IMR-90 (cell line): Measurements from ENCODE around the gene OPCML.

Experiments used
- POLR2A ChIP-seq: IDR thresholded peaks from 2 replicates; pipeline ENCODE4 v1.6.1; 2012; ENCODE audit warnings: mild to moderate bottlenecking, low read depth, low read length
- RFX5 ChIP-seq: IDR thresholded peaks from 2 replicates; pipeline ENCODE4 v1.8.0; 2012; ENCODE audit warnings: low read depth, mild to moderate bottlenecking, low read length, moderate library complexity
- SMC3 ChIP-seq: fragments of 150-350 bp; IDR thresholded peaks from 2 replicates; pipeline ENCODE4 v1.6.1; 2016; ENCODE audit warnings: low read depth, mild to moderate bottlenecking, antibody characterized with exemption, low read length, moderate library complexity
- TF ChIP-seq, protein P1 (sequence below): conservative IDR thresholded peaks from 2 replicates; pipeline ENCODE4 v1.5.1; 2012; ENCODE audit warnings: mild to moderate bottlenecking, low read depth, low read length, improper control_type of control experiment
- TF ChIP-seq, protein P2 (sequence below): fragments of 150-350 bp; IDR thresholded peaks from 2 replicates; pipeline ENCODE4 v1.6.1; 2017; ENCODE audit warnings: mild to moderate bottlenecking, antibody characterized with exemption, low read length, low read depth
- TF ChIP-seq, protein P3 (sequence below): fragments of 150-350 bp; IDR thresholded peaks from 2 replicates; pipeline ENCODE4 v1.6.1; 2016; ENCODE audit warnings: low read depth, mild to moderate bottlenecking, low read length, moderate library complexity, borderline replicate concordance

DNA sequence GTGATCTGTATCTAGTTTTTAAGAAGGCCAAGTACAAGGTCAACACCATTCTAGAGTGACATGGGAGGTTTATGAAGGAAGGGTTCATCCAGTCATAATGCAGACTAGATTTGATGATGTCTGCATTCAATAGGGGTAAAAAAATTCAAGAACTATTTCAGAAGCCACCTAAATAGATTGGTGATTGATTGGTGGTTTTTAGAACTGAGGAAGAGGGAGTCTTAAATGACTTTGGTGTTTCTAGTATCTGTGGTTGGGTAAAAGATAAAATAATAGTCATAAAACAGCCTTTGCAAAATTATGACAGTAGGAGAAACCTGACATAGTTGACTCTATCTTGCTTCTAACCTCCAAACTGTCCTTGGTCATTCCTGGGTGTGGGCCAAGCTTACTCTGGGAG is 114.1 kb downstream of the OPCML start:
- no peak for TF ChIP-seq POLR2A
- TF ChIP-seq, protein P1, sequence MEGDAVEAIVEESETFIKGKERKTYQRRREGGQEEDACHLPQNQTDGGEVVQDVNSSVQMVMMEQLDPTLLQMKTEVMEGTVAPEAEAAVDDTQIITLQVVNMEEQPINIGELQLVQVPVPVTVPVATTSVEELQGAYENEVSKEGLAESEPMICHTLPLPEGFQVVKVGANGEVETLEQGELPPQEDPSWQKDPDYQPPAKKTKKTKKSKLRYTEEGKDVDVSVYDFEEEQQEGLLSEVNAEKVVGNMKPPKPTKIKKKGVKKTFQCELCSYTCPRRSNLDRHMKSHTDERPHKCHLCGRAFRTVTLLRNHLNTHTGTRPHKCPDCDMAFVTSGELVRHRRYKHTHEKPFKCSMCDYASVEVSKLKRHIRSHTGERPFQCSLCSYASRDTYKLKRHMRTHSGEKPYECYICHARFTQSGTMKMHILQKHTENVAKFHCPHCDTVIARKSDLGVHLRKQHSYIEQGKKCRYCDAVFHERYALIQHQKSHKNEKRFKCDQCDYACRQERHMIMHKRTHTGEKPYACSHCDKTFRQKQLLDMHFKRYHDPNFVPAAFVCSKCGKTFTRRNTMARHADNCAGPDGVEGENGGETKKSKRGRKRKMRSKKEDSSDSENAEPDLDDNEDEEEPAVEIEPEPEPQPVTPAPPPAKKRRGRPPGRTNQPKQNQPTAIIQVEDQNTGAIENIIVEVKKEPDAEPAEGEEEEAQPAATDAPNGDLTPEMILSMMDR: no peak
- TF ChIP-seq, protein P2, sequence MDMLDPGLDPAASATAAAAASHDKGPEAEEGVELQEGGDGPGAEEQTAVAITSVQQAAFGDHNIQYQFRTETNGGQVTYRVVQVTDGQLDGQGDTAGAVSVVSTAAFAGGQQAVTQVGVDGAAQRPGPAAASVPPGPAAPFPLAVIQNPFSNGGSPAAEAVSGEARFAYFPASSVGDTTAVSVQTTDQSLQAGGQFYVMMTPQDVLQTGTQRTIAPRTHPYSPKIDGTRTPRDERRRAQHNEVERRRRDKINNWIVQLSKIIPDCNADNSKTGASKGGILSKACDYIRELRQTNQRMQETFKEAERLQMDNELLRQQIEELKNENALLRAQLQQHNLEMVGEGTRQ: no peak
- no peak for TF ChIP-seq SMC3
- TF ChIP-seq, protein P3, sequence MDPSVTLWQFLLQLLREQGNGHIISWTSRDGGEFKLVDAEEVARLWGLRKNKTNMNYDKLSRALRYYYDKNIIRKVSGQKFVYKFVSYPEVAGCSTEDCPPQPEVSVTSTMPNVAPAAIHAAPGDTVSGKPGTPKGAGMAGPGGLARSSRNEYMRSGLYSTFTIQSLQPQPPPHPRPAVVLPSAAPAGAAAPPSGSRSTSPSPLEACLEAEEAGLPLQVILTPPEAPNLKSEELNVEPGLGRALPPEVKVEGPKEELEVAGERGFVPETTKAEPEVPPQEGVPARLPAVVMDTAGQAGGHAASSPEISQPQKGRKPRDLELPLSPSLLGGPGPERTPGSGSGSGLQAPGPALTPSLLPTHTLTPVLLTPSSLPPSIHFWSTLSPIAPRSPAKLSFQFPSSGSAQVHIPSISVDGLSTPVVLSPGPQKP: no peak
- TF ChIP-seq RFX5: no peak
